Activated T-helper 17 cell treated with anti-CD3 and anti-CD28 coated beads, Interleukin-2, amount 50 U/mL, for 72 hours (primary cell): ENCODE data around the gene ANP32A. TPM values are rescaled to one million over a fixed set of nuclear protein-coding genes. Genes with fewer than 3 reads are reported as not detected.
A peak's percentile ranks its signal among the peaks of the same experiment; 100 is the strongest.

Experiments used
- ATAC-seq: fragments of 150-1000 bp; cut with Tn5 transposase; replicated peaks from 2 replicates; pipeline ENCODE4 v1.10.0; 2021; ENCODE audit warnings: mild to moderate bottlenecking, moderate library complexity
- H3K27ac Mint-ChIP-seq: one replicate; pipeline ENCODE4 v1.8.0; 2022; ENCODE audit warnings: mixed read lengths
- H3K27me3 Mint-ChIP-seq: one replicate; pipeline ENCODE4 v1.8.0; 2022; ENCODE audit warnings: mixed read lengths
- H3K36me3 Mint-ChIP-seq: one replicate; pipeline ENCODE4 v1.8.0; 2022; ENCODE audit warnings: low read depth, mild to moderate bottlenecking, mixed read lengths
- H3K4me1 Mint-ChIP-seq: one replicate; pipeline ENCODE4 v1.8.0; 2022; ENCODE audit warnings: mixed read lengths
- H3K4me3 Mint-ChIP-seq: one replicate; pipeline ENCODE4 v1.8.0; 2022; ENCODE audit warnings: mild to moderate bottlenecking, mixed read lengths
- H3K9me3 Mint-ChIP-seq: one replicate; pipeline ENCODE4 v1.8.0; 2022; ENCODE audit warnings: mixed read lengths
- total RNA-seq, 2 donors: library from RNA; stranded (reverse); gene quantifications; one replicate each; pipeline ENCODE4 v1.2.3, GENCODE V29; 2022

ANP32A gene
- total RNA-seq, 2 donors from 2014 or later = 130 to 221 TPM

- no peak for ATAC-seq
- Mint-ChIP-seq H3K4me1 (peaks cover 43% of the 10 kb centered on the region), H3K36me3 (peaks cover 73% of the 10 kb centered on the region), H3K27me3 (no peaks in the 10 kb centered on the region), H3K27ac (peak overlapping the region; percentile 39), H3K4me3 (peak overlapping the region; percentile 19), H3K9me3 (no peaks in the 10 kb centered on the region)
These were observed 6.1 kb downstream of the ANP32A start for GRCh38 chr15:68814596-68814995.

DNA sequence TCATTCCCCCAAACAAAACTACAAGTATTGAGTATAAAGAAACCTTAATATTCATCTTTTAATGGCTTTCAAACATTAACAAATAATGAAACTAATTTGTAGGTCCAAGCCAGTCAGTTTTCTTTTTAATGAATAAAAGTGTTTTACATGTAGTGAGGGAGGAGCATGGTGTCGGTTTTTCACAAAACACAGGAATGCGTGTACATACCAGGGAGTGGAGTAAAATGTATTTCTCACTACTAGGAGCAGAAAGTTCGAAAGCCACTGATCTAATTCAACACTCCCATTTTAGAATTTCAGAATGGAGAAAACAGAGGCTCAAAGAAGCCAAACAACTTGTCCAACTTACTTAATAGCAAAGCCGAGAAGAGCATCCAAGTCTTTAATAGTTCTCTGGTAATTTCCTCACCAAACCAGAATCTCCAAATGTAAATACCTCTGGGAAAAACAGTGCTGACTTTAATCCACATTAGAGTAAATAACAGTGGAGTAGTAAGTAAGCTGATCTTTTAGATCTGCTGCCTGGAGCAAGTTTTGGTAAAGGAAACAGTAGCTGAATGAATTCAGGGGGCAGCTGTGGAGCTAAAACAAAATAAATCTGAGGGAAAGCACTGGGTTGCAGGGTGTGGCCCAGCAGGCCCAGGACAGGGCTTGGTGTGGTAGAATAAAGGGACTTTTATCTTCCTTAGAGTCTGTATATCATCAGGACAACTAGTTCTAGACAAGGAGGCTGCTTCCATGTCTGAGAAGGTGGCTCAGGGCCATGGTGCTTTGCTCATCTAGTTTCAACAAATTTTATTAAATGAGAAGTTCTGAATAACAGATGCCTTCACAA lies 7.9 kb downstream of the ANP32A start:
- Mint-ChIP-seq H3K27me3 (no peaks in the 10 kb centered on the region), H3K36me3 (peaks cover 79% of the 10 kb centered on the region), H3K4me3 (no peak overlapping the region), H3K4me1 (peaks cover 55% of the 10 kb centered on the region), H3K27ac (peak overlapping the region; percentile 31), H3K9me3 (no peaks in the 10 kb centered on the region)
- ATAC-seq = no peak

- Mint-ChIP-seq H3K4me1 (peaks cover 56% of the 10 kb centered on the region), H3K4me3 (no peak overlapping the region), H3K27me3 (no peaks in the 10 kb centered on the region), H3K36me3 (peaks cover 79% of the 10 kb centered on the region), H3K9me3 (no peaks in the 10 kb centered on the region), H3K27ac (no peak overlapping the region)
- ATAC-seq = no peak
These were observed 8.6 kb downstream of the ANP32A start for GRCh38 chr15:68812069-68812468.

GRCh38 chr15:68809517-68809916 lies 11.2 kb downstream of the ANP32A start:
- Mint-ChIP-seq H3K27me3 (no peaks in the 10 kb centered on the region), H3K4me1 (peaks cover 52% of the 10 kb centered on the region), H3K9me3 (no peaks in the 10 kb centered on the region), H3K36me3 (peaks cover 76% of the 10 kb centered on the region), H3K27ac (peak overlapping the region; percentile 9), H3K4me3 (no peak overlapping the region)
- no peak for ATAC-seq

GRCh38 chr15:68808770-68809169 lies 11.9 kb downstream of the ANP32A start:
- Mint-ChIP-seq H3K36me3 (peaks cover 81% of the 10 kb centered on the region), H3K27ac (no peak overlapping the region), H3K4me3 (no peak overlapping the region), H3K9me3 (no peaks in the 10 kb centered on the region), H3K27me3 (no peaks in the 10 kb centered on the region), H3K4me1 (peaks cover 51% of the 10 kb centered on the region)
- no peak for ATAC-seq

- H3K9me3 Mint-ChIP-seq = no peaks in the 10 kb centered on the region
- H3K27ac Mint-ChIP-seq = no peak overlapping the region
- H3K27me3 Mint-ChIP-seq = no peaks in the 10 kb centered on the region
- no peak overlapping the region for H3K4me3 Mint-ChIP-seq
- H3K4me1 Mint-ChIP-seq = peaks cover 51% of the 10 kb centered on the region
- peaks cover 77% of the 10 kb centered on the region for H3K36me3 Mint-ChIP-seq
- no peak for ATAC-seq
These were observed 12.6 kb downstream of the ANP32A start for GRCh38 chr15:68808091-68808490.

DNA sequence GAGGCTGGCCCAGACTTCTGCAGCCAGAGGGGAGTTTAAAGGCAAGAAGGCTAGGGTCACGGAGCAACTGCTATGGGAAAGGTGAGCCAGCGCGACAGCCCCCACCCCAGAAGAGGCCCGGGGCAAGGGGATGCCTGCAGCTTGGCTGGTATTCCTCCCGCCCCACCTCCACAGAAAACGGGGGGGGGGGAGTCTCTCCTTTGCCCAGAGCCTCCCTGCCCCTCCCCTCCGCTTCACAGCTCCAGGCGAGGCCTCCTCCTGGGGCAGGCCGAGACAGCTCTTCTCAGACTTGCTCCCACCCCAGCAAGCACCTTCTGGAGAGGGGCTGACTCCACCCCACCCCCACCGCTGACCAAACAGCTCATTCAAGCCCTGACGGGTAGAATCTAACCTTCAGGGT lies 13.4 kb downstream of the ANP32A start:
- Mint-ChIP-seq H3K27me3 (no peaks in the 10 kb centered on the region), H3K4me3 (no peak overlapping the region), H3K27ac (no peak overlapping the region), H3K9me3 (no peaks in the 10 kb centered on the region), H3K36me3 (peaks cover 69% of the 10 kb centered on the region), H3K4me1 (peaks cover 47% of the 10 kb centered on the region)
- ATAC-seq = no peak

DNA sequence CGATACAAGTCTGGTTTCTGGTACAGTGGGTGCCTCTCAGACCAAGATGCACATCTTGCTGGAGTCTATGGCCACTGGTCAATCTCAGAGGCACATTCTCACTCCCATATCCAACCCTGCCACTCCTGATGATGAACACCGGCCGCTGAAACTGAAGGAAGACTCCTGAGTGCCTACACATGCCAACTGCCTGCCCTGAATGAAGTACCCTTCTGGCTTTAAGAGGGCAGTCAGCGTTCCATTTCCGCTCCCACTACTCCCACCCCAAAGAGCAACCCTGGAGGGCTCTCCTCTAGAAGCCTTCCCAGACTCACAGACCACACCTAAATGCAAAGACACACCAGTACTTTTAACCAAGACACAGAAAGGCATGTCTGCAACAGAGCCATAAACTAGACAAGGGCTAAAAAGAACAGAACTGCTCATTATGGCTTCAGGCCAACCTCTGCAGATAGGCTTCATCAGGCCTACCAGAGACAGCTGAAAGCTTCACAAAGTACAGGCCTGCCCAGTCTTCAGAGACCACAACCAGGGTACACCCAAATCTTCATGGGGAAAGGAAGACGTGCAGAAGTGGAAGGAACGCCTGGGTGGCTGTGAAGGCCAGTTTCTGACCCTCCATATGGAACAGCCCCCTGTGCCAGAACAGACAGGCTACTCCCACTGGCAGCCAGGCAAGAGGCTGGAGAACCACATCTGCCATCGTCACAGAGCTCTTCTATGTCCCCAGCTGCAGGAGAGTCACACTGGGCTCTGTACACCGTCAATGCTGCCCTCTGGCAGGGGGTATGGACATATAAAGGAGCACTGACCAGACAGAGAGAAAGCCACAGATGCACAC lies 14.3 kb downstream of the ANP32A start:
- H3K27ac Mint-ChIP-seq = peak overlapping the region; percentile 43
- H3K27me3 Mint-ChIP-seq = no peaks in the 10 kb centered on the region
- H3K36me3 Mint-ChIP-seq = peaks cover 65% of the 10 kb centered on the region
- H3K4me1 Mint-ChIP-seq = peaks cover 52% of the 10 kb centered on the region
- no peaks in the 10 kb centered on the region for H3K9me3 Mint-ChIP-seq
- no peak overlapping the region for H3K4me3 Mint-ChIP-seq
- ATAC-seq = no peak

- Mint-ChIP-seq H3K4me3 (no peak overlapping the region), H3K27ac (peak overlapping the region; percentile 8), H3K27me3 (no peaks in the 10 kb centered on the region), H3K4me1 (peaks cover 57% of the 10 kb centered on the region), H3K36me3 (peaks cover 61% of the 10 kb centered on the region), H3K9me3 (no peaks in the 10 kb centered on the region)
- ATAC-seq = no peak
These were observed 18.3 kb downstream of the ANP32A start for GRCh38 chr15:68802373-68802772.

DNA sequence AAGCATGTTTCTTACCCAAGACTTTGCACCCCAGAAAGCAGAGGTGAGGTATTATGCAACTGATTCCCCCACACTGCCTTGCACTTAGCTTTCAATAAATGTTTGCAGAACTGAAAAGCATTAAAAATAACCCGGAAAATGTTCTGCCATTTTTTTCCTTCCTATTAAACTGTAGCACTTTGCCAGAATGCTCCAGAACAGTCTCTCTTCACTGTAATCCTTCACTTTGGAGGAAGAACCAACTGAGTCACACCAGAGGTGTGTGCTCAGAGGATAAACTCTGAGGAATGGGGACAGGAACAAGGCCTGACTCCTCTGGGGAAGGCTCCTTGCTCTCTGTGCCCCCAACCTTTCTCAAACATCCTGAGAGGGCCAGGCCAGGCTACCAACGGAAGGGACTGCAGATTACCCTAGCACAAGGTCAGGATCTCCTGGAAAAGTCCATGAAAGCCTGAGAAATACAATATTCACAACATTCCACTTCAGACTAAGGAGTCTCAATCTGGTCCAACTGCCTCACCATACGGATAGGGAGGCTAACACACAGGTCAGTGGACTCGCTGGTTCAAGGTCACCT lies 19.0 kb downstream of the ANP32A start:
- Mint-ChIP-seq H3K4me1 (peaks cover 57% of the 10 kb centered on the region), H3K4me3 (no peak overlapping the region), H3K27me3 (no peaks in the 10 kb centered on the region), H3K36me3 (peaks cover 62% of the 10 kb centered on the region), H3K27ac (peak overlapping the region; percentile 8), H3K9me3 (no peaks in the 10 kb centered on the region)
- ATAC-seq = no peak

DNA sequence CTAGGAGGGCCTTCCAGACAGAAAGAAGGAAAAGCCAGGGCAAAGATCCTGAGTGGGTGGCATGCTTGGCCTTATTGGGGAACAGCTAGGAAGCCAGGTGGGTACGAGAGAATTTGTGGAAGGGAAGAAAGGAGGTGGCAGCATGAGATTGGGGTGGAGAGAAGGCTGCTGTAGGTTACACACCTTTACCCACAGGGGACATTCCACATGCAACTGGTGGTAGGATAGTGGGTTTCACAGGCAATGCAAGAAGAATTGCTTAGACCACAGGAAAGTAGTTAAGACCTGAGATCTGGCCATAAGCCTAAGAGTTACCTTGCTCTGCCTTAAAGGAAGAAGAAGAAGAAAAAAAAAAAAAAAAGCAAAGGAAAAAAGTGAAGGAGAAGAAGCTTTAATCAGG lies 19.8 kb downstream of the ANP32A start:
- Mint-ChIP-seq H3K4me1 (peaks cover 49% of the 10 kb centered on the region), H3K36me3 (peaks cover 58% of the 10 kb centered on the region), H3K9me3 (no peaks in the 10 kb centered on the region), H3K27me3 (no peaks in the 10 kb centered on the region), H3K27ac (peak overlapping the region; percentile 18), H3K4me3 (no peak overlapping the region)
- no peak for ATAC-seq

DNA sequence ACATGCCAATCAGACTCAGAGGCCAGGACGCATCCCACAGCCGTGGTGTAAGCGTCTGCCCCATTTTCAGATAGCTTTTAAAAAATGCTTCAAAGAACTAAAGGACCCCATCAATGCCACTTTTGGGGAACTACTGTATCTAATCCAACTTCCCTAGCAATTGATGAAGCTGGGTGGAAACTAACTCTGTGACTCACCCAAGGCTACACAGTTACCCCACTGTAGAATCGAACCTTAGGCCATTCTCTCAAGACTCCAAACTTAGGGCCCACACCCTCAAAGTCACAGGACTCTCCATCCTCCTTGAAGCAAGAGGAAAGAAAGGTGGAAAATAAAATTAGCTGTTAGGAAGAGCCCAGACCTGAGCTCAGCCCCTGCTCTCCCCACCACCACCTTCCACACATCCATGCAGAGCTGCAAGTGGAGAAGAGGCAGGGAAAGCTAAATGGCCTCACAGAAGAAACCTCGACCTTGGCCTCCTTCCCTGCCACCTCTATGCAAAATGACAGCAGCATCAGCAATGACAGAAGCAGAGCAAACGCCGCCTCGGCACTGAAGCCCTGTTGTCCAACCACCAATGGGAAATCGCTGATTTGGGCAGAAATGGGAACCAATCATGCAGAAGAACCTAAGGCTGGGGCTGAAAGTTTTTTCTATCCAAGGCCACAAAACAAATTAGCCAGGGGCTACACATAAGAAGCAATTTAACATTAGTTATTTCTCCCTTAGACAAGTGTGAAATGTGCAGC lies 22.2 kb downstream of the ANP32A start:
- Mint-ChIP-seq H3K27ac (peak overlapping the region; percentile 5), H3K9me3 (no peaks in the 10 kb centered on the region)

GRCh38 chr15:68797599-68798345 lies 22.9 kb downstream of the ANP32A start:
- Mint-ChIP-seq H3K36me3 (peaks cover 41% of the 10 kb centered on the region), H3K4me3 (peak overlapping the region; percentile 65), H3K9me3 (no peaks in the 10 kb centered on the region), H3K4me1 (peaks cover 57% of the 10 kb centered on the region), H3K27me3 (no peaks in the 10 kb centered on the region), H3K27ac (peak overlapping the region; percentile 68)
- ATAC-seq = peak; percentile 28

More for the DNA sequence above, 22.2 kb downstream of the ANP32A start:
- no peaks in the 10 kb centered on the region for H3K27me3 Mint-ChIP-seq
- H3K4me1 Mint-ChIP-seq = peaks cover 50% of the 10 kb centered on the region
- peaks cover 41% of the 10 kb centered on the region for H3K36me3 Mint-ChIP-seq
- no peak for ATAC-seq
- H3K4me3 Mint-ChIP-seq = no peak overlapping the region
